Keratinocyte (primary cell): ENCODE measurements around the gene FAT2. TPM values are rescaled to one million over a fixed set of nuclear protein-coding genes. Genes with fewer than 3 reads are reported as not detected.

Source experiments
- DNase-seq: peaks from one replicate; pipeline ENCODE4 v3.0.0-alpha.2; 2011; ENCODE audit warnings: low read depth, missing footprints, low spot score
- FAIRE-seq: peaks from 2 replicates; lab custom pipeline; 2011; peaks lifted over from hg19 to GRCh38; lab: Jason Lieb, UNC
- H2AFZ ChIP-seq: 2 replicates; pipeline ENCODE4 v1.6.0; 2012; ENCODE audit warnings: low read length, control low read depth, inconsistent platforms; ENCODE audit not compliant: control insufficient read depth
- H3K27ac ChIP-seq: 2 replicates; pipeline ENCODE4 v1.5.1; 2011; ENCODE audit warnings: low read length; ENCODE audit not compliant: control insufficient read depth, insufficient read depth
- H3K27me3 ChIP-seq: 3 replicates; pipeline ENCODE4 v1.6.0; 2011; ENCODE audit warnings: low read length; ENCODE audit not compliant: control insufficient read depth, insufficient read depth; ENCODE audit errors: extremely low read depth
- H3K36me3 ChIP-seq, 2 experiments: 2 replicates in 1 of 2; 3 replicates in 1 of 2; pipeline ENCODE4 v1.5.1; 2011; ENCODE audit warnings: low read length in 2 of 2, mild to moderate bottlenecking in 1 of 2; ENCODE audit not compliant: control insufficient read depth in 2 of 2, insufficient read depth in 2 of 2; ENCODE audit errors: extremely low read depth in 1 of 2
- H3K4me1 ChIP-seq: 3 replicates; pipeline ENCODE4 v1.5.1; 2011; ENCODE audit warnings: low read length; ENCODE audit not compliant: control insufficient read depth, insufficient read depth; ENCODE audit errors: extremely low read depth
- H3K4me2 ChIP-seq: 3 replicates; pipeline ENCODE4 v1.6.0; 2011; ENCODE audit warnings: low read depth, low read length; ENCODE audit not compliant: control insufficient read depth, insufficient read depth; ENCODE audit errors: extremely low read depth
- H3K4me3 ChIP-seq, 3 experiments: fragments of 200-600 bp in 1 of 3; sonication (generic) in 1 of 3; 2 replicates in 2 of 3; 3 replicates in 1 of 3; pipeline ENCODE4 v1.5.1; 2011 to 2016; ENCODE audit warnings: low read length in 3 of 3, mild to moderate bottlenecking in 3 of 3, control low read depth in 2 of 3, inconsistent platforms in 1 of 3, low read depth in 1 of 3, mixed read lengths in 1 of 3, mixed run types in 1 of 3, moderate library complexity in 1 of 3; ENCODE audit not compliant: control insufficient read depth in 2 of 3, insufficient read depth in 2 of 3; ENCODE audit errors: extremely low read depth in 1 of 3
- H3K79me2 ChIP-seq: 2 replicates; pipeline ENCODE4 v1.6.0; 2012; ENCODE audit warnings: low read length; ENCODE audit not compliant: control insufficient read depth, insufficient read depth
- H3K9ac ChIP-seq: 3 replicates; pipeline ENCODE4 v1.6.0; 2011; ENCODE audit warnings: low read length; ENCODE audit not compliant: control insufficient read depth, insufficient read depth; ENCODE audit errors: extremely low read depth
- H3K9me1 ChIP-seq: 3 replicates; pipeline ENCODE4 v1.6.0; 2011; ENCODE audit warnings: low read length; ENCODE audit not compliant: control insufficient read depth, insufficient read depth; ENCODE audit errors: extremely low read depth
- H3K9me3 ChIP-seq: 2 replicates; pipeline ENCODE4 v1.5.1; 2012; ENCODE audit warnings: low read depth, low read length; ENCODE audit not compliant: control insufficient read depth
- H4K20me1 ChIP-seq: 3 replicates; pipeline ENCODE4 v1.6.0; 2011; ENCODE audit warnings: low read length; ENCODE audit not compliant: control insufficient read depth, insufficient read depth; ENCODE audit errors: extremely low read depth
- EZH2 ChIP-seq: IDR thresholded peaks from one replicate; pipeline ENCODE4 v1.6.1; 2012; ENCODE audit warnings: inconsistent platforms, mild to moderate bottlenecking, low read length, moderate library complexity
- dilution Hi-C: fragments of 300-500 bp; cut with MboI; formaldehyde crosslinking; loops from one replicate; pipeline ENCODE4 v1.7.0; 2020; ENCODE audit warnings: low sequenced_read_pairs; ENCODE audit not compliant: extremely low pct_ligation_motif_present
- polyA plus RNA-seq, 5 experiments: library from polyadenylated mRNA; depleted of rRNA in 3 of 5; stranded (reverse) in 3 of 5; stranded (forward) in 1 of 5; unstranded in 1 of 5; fragments of >200 nt; gene quantifications; 1 replicate in 1 of 5; 2 replicates in 3 of 5; 3 replicates in 1 of 5; pipeline versions ENCODE4 v1.2.1 to v1.2.3, GENCODE V29; 2011 to 2012; ENCODE audit warnings: missing spikeins in 2 of 5, low read depth in 1 of 5, low replicate concordance in 1 of 5
- TF ChIP-seq, protein P1 (sequence below), 3 experiments: IDR thresholded peaks in 1 of 3; conservative IDR thresholded peaks in 1 of 3; optimal IDR thresholded peaks in 1 of 3; 2 replicates in 2 of 3; 3 replicates in 1 of 3; pipeline versions ENCODE3 to v1.5.1; 2011; ENCODE audit warnings: low read length in 3 of 3, mild to moderate bottlenecking in 3 of 3, moderate library complexity in 2 of 3, control low read depth in 1 of 3, inconsistent platforms in 1 of 3; ENCODE audit not compliant: insufficient read depth in 2 of 3; ENCODE audit errors: extremely low read depth in 1 of 3

Gene FAT2
- polyA plus RNA-seq, 1 donor (not counting 4 experiments of a cell fraction or from before 2014, with no cell fraction given): 35.0 TPM

DNA sequence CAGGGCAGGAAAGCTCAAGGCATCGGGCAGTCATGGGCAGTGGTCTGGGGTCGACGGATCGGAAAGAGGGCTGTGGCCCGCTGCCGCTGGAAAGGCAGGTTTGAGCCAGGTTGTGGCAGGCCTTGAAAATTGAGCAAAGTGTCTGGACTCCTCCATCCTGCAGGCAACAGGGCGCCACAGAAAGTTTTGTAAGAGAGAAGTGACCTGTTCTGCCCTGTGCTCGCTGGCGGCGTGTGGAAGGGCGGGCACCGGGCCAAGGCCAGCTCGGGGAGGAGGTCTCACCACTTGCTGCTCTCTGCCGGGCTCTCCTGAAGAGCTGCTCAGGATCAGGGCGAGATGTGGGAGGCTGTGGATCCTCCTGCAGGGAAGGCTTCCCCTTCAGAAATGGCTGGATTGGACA is 41.4 kb upstream of the FAT2 start:
- DNase-seq: no peak
- Histone ChIP-seq H3K36me3 (no peaks in the 10 kb centered on the region), H3K9ac (no peak overlapping the region), H3K27ac (no peak overlapping the region), H3K4me2 (peak overlapping the region; percentile 7), H3K9me1 (peaks cover 3% of the 10 kb centered on the region), H3K27me3 (no peaks in the 10 kb centered on the region), H4K20me1 (no peaks in the 10 kb centered on the region), H3K4me3 (no peak overlapping the region), H3K9me3 (no peaks in the 10 kb centered on the region), H3K79me2 (no peaks in the 10 kb centered on the region), H3K4me1 (peaks cover 56% of the 10 kb centered on the region), H2AFZ (peak overlapping the region; percentile 60)
- no peak for FAIRE-seq
- TF ChIP-seq EZH2: no peak
- TF ChIP-seq, protein P1, sequence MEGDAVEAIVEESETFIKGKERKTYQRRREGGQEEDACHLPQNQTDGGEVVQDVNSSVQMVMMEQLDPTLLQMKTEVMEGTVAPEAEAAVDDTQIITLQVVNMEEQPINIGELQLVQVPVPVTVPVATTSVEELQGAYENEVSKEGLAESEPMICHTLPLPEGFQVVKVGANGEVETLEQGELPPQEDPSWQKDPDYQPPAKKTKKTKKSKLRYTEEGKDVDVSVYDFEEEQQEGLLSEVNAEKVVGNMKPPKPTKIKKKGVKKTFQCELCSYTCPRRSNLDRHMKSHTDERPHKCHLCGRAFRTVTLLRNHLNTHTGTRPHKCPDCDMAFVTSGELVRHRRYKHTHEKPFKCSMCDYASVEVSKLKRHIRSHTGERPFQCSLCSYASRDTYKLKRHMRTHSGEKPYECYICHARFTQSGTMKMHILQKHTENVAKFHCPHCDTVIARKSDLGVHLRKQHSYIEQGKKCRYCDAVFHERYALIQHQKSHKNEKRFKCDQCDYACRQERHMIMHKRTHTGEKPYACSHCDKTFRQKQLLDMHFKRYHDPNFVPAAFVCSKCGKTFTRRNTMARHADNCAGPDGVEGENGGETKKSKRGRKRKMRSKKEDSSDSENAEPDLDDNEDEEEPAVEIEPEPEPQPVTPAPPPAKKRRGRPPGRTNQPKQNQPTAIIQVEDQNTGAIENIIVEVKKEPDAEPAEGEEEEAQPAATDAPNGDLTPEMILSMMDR (optimal IDR thresholded peaks at IDR 0.05 in 1 of 3, IDR thresholded peaks at IDR 0.05 in 1 of 3, conservative IDR thresholded peaks at IDR 0.05 in 1 of 3; ENCODE audit: extremely low read depth in 1 of 3, insufficient read depth in 2 of 3, low read length in 3 of 3): no peak
- dilution Hi-C loops: no loop called here

DNA sequence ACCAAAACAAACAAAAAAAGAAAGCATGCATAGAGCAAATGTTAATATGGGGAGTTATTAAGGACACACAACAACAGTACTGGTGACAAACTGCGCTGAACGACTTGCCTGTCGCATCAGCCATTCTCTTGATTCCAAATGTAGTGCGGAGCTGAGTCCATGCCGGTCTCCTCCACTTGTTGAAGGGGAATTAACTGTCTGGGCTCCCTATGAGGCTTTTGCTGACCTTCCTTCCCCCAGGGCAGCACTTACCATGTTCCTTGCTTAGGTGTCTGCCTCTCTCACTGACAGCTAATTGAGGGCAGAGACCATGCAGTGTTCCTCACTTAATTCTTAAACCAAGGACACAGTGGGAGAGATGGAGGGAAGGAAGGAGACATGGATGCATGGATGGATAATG is 40.8 kb upstream of the FAT2 start:
- H3K36me3 ChIP-seq: no peaks in the 10 kb centered on the region
- H3K4me1 ChIP-seq: peaks cover 59% of the 10 kb centered on the region
- H3K4me3 ChIP-seq: no peak overlapping the region
- no peaks in the 10 kb centered on the region for H4K20me1 ChIP-seq
- H3K9me1 ChIP-seq: peaks cover 3% of the 10 kb centered on the region
- DNase-seq (no peak), FAIRE-seq (no peak)
- H3K79me2 ChIP-seq: no peaks in the 10 kb centered on the region
- H3K9me3 ChIP-seq: no peaks in the 10 kb centered on the region
- no peaks in the 10 kb centered on the region for H3K27me3 ChIP-seq
- no peak for TF ChIP-seq EZH2
- TF ChIP-seq, protein P1 (optimal IDR thresholded peaks at IDR 0.05 in 1 of 3, IDR thresholded peaks at IDR 0.05 in 1 of 3, conservative IDR thresholded peaks at IDR 0.05 in 1 of 3; ENCODE audit: extremely low read depth in 1 of 3, insufficient read depth in 2 of 3, low read length in 3 of 3): no peak
- no peak overlapping the region for H3K9ac ChIP-seq
- no peak overlapping the region for H2AFZ ChIP-seq
- dilution Hi-C loops: no loop called here
- H3K4me2 ChIP-seq: no peak overlapping the region
- H3K27ac ChIP-seq: no peak overlapping the region
